WTC11 (cell line): ENCODE data around the gene ITPKB.

Source experiments
- JUN ChIP-seq: sonication (generic); formaldehyde crosslinking; IDR thresholded peaks from 2 replicates; pipeline ENCODE4 v1.8.0; 2023; ENCODE audit warnings: mild to moderate bottlenecking, missing genetic modification reagents
- NFE2L1 ChIP-seq: sonication (generic); formaldehyde crosslinking; IDR thresholded peaks from 2 replicates; pipeline ENCODE4 v1.8.1; 2023; ENCODE audit warnings: missing genetic modification reagents
- NFYB ChIP-seq: sonication (generic); formaldehyde crosslinking; conservative IDR thresholded peaks from 2 replicates; pipeline ENCODE4 v1.8.0; 2022; ENCODE audit warnings: low read depth, missing genetic modification reagents
- ZNF232 ChIP-seq: sonication (generic); formaldehyde crosslinking; IDR thresholded peaks from 2 replicates; pipeline ENCODE4 v1.8.0; 2022; ENCODE audit warnings: mild to moderate bottlenecking, missing genetic modification reagents
- TF ChIP-seq, protein P1 (sequence below): fragments of 200-600 bp; IDR thresholded peaks from 2 replicates; pipeline ENCODE4 v1.8.0; 2022; ENCODE audit warnings: antibody characterized with exemption
- TF ChIP-seq, protein P2 (sequence below): sonication (generic); formaldehyde crosslinking; IDR thresholded peaks from 2 replicates; pipeline ENCODE4 v1.8.0; 2022; ENCODE audit warnings: mild to moderate bottlenecking, missing genetic modification reagents
- TF ChIP-seq, protein P3 (sequence below): sonication (generic); formaldehyde crosslinking; IDR thresholded peaks from 2 replicates; pipeline ENCODE4 v1.8.1; 2022; ENCODE audit warnings: low read depth, mild to moderate bottlenecking, moderate library complexity, missing genetic modification reagents, borderline replicate concordance

DNA sequence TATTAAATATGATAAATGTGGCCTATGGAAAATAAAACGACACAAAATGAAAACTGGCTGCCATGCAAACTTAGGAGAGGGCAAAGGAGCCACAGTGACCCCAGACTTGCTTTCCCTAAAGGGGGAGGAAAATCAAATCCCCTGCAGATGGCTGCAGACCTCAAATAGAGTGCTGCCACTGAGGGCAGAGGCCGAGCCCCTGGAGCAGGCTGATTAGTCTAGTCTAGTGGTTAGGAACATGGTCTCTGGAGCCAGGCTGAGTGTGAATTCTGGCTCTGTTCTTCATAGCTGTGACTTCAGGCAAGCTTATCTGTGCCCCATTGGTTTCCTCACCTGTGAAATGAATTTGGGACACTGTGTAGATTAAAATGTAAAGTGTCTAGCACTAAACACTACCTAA is 60.8 kb downstream of the ITPKB start:
- TF ChIP-seq, protein P1, sequence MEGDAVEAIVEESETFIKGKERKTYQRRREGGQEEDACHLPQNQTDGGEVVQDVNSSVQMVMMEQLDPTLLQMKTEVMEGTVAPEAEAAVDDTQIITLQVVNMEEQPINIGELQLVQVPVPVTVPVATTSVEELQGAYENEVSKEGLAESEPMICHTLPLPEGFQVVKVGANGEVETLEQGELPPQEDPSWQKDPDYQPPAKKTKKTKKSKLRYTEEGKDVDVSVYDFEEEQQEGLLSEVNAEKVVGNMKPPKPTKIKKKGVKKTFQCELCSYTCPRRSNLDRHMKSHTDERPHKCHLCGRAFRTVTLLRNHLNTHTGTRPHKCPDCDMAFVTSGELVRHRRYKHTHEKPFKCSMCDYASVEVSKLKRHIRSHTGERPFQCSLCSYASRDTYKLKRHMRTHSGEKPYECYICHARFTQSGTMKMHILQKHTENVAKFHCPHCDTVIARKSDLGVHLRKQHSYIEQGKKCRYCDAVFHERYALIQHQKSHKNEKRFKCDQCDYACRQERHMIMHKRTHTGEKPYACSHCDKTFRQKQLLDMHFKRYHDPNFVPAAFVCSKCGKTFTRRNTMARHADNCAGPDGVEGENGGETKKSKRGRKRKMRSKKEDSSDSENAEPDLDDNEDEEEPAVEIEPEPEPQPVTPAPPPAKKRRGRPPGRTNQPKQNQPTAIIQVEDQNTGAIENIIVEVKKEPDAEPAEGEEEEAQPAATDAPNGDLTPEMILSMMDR: no peak
- TF ChIP-seq JUN: no peak
- no peak for TF ChIP-seq ZNF232
- no peak for TF ChIP-seq NFYB (CRISPR knock-in tag)
- TF ChIP-seq, protein P2, sequence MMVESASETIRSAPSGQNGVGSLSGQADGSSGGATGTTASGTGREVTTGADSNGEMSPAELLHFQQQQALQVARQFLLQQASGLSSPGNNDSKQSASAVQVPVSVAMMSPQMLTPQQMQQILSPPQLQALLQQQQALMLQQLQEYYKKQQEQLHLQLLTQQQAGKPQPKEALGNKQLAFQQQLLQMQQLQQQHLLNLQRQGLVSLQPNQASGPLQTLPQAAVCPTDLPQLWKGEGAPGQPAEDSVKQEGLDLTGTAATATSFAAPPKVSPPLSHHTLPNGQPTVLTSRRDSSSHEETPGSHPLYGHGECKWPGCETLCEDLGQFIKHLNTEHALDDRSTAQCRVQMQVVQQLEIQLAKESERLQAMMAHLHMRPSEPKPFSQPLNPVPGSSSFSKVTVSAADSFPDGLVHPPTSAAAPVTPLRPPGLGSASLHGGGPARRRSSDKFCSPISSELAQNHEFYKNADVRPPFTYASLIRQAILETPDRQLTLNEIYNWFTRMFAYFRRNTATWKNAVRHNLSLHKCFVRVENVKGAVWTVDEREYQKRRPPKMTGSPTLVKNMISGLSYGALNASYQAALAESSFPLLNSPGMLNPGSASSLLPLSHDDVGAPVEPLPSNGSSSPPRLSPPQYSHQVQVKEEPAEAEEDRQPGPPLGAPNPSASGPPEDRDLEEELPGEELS (CRISPR knock-in tag): no peak
- no peak for TF ChIP-seq NFE2L1 (CRISPR knock-in tag)
- TF ChIP-seq, protein P3, sequence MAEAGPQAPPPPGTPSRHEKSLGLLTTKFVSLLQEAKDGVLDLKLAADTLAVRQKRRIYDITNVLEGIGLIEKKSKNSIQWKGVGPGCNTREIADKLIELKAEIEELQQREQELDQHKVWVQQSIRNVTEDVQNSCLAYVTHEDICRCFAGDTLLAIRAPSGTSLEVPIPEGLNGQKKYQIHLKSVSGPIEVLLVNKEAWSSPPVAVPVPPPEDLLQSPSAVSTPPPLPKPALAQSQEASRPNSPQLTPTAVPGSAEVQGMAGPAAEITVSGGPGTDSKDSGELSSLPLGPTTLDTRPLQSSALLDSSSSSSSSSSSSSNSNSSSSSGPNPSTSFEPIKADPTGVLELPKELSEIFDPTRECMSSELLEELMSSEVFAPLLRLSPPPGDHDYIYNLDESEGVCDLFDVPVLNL (CRISPR knock-in tag): no peak
